Sigmoid colon (tissue), 4 donors: ENCODE measurements around the gene STAT1.

Experiments
- POLR2A ChIP-seq, 2 donors: fragments of 450-650 bp; IDR thresholded peaks; one replicate each; pipeline ENCODE4 v1.6.1; 2016; ENCODE audit warnings: antibody characterized with exemption in 2 of 2, mild to moderate bottlenecking in 2 of 2, moderate library complexity in 2 of 2
- POLR2AphosphoS5 ChIP-seq, 4 donors: sonication (generic); formaldehyde crosslinking; IDR thresholded peaks; one replicate each; pipeline ENCODE4 v1.6.1; 2017; ENCODE audit warnings: antibody characterized with exemption in 4 of 4
- TF ChIP-seq, protein P1 (sequence below), 4 experiments: fragments of 450-650 bp in 3 of 4; fragments of 200-600 bp in 1 of 4; IDR thresholded peaks; one replicate each; pipeline ENCODE4 v1.5.1; 2016 to 2019; ENCODE audit warnings: antibody characterized with exemption in 4 of 4, mild to moderate bottlenecking in 3 of 4, moderate library complexity in 2 of 4

DNA sequence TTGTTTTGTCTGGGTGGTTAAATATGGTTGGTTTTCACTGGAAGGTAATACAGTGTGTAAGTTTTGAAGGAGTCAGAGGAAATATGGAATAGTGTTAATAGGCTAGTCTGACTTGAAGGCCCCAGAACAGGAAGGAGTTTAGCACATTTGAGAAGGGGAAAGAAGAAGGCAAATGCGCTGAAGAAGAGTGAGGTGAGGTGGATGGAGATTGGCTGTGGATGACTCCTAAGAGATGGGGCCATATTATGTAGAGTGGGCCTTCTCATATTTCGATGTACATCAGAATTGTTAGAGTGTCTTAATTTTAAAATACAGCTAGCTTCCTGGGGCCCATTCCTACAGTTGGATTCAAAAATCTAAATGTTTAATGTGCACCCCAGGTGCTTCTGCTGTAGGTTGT lies 72.4 kb downstream of the STAT1 start:
- TF ChIP-seq POLR2AphosphoS5 (IDR thresholded peaks at IDR 0.05) (no peak), POLR2A (IDR thresholded peaks at IDR 0.05) (no peak)
- TF ChIP-seq, protein P1, sequence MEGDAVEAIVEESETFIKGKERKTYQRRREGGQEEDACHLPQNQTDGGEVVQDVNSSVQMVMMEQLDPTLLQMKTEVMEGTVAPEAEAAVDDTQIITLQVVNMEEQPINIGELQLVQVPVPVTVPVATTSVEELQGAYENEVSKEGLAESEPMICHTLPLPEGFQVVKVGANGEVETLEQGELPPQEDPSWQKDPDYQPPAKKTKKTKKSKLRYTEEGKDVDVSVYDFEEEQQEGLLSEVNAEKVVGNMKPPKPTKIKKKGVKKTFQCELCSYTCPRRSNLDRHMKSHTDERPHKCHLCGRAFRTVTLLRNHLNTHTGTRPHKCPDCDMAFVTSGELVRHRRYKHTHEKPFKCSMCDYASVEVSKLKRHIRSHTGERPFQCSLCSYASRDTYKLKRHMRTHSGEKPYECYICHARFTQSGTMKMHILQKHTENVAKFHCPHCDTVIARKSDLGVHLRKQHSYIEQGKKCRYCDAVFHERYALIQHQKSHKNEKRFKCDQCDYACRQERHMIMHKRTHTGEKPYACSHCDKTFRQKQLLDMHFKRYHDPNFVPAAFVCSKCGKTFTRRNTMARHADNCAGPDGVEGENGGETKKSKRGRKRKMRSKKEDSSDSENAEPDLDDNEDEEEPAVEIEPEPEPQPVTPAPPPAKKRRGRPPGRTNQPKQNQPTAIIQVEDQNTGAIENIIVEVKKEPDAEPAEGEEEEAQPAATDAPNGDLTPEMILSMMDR (IDR thresholded peaks at IDR 0.05): no peak
